LNCaP clone FGC (cell line): ENCODE data around the gene H6PD.

Source experiments
- DNase-seq: peaks from one replicate; pipeline ENCODE4 v3.0.0-alpha.2; 2011; ENCODE audit warnings: low read depth
- H3K4me3 ChIP-seq: 2 replicates; pipeline ENCODE4 v1.5.1; 2011; ENCODE audit warnings: mild to moderate bottlenecking, low read depth, low read length, control low read depth
- CTCF ChIP-seq: IDR thresholded peaks from 2 replicates; pipeline ENCODE4 v1.5.1; 2012; ENCODE audit warnings: mild to moderate bottlenecking; ENCODE audit not compliant: control insufficient read depth, insufficient read depth; ENCODE audit errors: extremely low read depth

H6PD gene

GRCh38 chr1:9211291-9211811 lies 23.2 kb upstream of the H6PD start:
- TF ChIP-seq CTCF = no peak

GRCh38 chr1:9212735-9213134 lies 21.8 kb upstream of the H6PD start:
- TF ChIP-seq CTCF = no peak
- no peak overlapping the region for H3K4me3 ChIP-seq
- no peak for DNase-seq

More at GRCh38 chr1:9211291-9211811, 23.2 kb upstream of the H6PD start:
- H3K4me3 ChIP-seq = no peak overlapping the region
- DNase-seq = no peak

- no peak overlapping the region for H3K4me3 ChIP-seq
- TF ChIP-seq CTCF = no peak
- DNase-seq = no peak
These were observed 20.6 kb upstream of the H6PD start for GRCh38 chr1:9213956-9214355.

GRCh38 chr1:9218917-9219316 lies 15.7 kb upstream of the H6PD start:
- no peak for DNase-seq
- H3K4me3 ChIP-seq = no peak overlapping the region
- no peak for TF ChIP-seq CTCF

GRCh38 chr1:9222846-9223625 lies 11.5 kb upstream of the H6PD start:
- DNase-seq = no peak
- no peak overlapping the region for H3K4me3 ChIP-seq
- no peak for TF ChIP-seq CTCF

- DNase-seq = no peak
- no peak for TF ChIP-seq CTCF
- H3K4me3 ChIP-seq = no peak overlapping the region
These were observed 9.7 kb upstream of the H6PD start for GRCh38 chr1:9224664-9225410.

GRCh38 chr1:9225411-9225785 lies 9.2 kb upstream of the H6PD start:
- TF ChIP-seq CTCF = no peak
- H3K4me3 ChIP-seq = no peak overlapping the region
- peak; percentile 50 for DNase-seq
